Spleen (tissue), 7 donors: ENCODE results near the gene COL5A2.

Source experiments
- POLR2A ChIP-seq, 3 donors: fragments of 450-650 bp; IDR thresholded peaks; one replicate each; pipeline ENCODE4 v1.5.1; 2017; ENCODE audit warnings: antibody characterized with exemption in 3 of 3, mild to moderate bottlenecking in 1 of 3
- POLR2AphosphoS5 ChIP-seq, 3 donors: sonication (generic); formaldehyde crosslinking; IDR thresholded peaks; one replicate each; pipeline ENCODE4 v1.5.1; 2017; ENCODE audit warnings: antibody characterized with exemption in 3 of 3
- TF ChIP-seq, protein P1 (sequence below), 11 experiments: fragments of 200-600 bp in 7 of 11; fragments of 450-650 bp in 4 of 11; sonication (generic) in 4 of 11; IDR thresholded peaks in 8 of 11; conservative IDR thresholded peaks in 3 of 11; 1 replicate in 7 of 11; 2 replicates in 4 of 11; pipeline versions ENCODE4 v1.4.0 to v1.8.0; 2016 to 2021; ENCODE audit warnings: antibody characterized with exemption in 11 of 11, inconsistent platforms in 4 of 11, mild to moderate bottlenecking in 1 of 11
- donor health status: DM: no; HTN: no; CAD: no; lungs with moderate emphysema.
- donor health status: DM: no; HTN: no; CAD: no.
- donor health status: DM: no; HTN: no; CAD: no.

DNA sequence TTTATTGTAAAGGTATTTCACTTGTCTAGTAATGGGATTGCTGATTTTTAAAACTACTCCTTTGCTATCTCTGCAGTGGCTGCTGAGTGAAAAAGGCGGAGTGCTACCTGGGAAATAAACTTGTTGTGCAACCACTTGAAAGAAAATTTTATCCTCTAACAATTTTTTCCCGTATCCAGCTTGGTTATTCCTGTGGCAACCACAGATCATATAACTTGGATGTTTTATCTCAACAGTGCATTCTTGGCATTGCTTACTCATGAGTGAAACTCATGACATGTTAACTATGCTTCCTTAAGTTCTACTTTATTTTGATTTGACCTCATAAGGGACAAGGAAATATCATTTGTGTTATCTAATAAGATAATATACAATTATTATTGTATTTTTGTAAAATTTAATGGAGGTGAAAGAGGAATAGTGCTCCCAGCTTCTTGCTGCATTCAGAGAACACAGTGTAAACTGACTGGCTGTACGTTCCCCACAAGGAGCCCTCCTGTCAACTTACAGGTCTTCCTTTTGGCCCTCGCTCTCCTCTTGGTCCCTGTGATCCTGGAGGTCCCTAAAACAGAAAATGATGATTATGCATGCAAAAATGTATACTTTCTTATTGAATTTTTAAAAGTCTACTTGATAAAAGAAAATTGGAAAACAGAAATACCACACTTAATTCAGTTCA lies 82.7 kb downstream of the COL5A2 start:
- TF ChIP-seq, protein P1, sequence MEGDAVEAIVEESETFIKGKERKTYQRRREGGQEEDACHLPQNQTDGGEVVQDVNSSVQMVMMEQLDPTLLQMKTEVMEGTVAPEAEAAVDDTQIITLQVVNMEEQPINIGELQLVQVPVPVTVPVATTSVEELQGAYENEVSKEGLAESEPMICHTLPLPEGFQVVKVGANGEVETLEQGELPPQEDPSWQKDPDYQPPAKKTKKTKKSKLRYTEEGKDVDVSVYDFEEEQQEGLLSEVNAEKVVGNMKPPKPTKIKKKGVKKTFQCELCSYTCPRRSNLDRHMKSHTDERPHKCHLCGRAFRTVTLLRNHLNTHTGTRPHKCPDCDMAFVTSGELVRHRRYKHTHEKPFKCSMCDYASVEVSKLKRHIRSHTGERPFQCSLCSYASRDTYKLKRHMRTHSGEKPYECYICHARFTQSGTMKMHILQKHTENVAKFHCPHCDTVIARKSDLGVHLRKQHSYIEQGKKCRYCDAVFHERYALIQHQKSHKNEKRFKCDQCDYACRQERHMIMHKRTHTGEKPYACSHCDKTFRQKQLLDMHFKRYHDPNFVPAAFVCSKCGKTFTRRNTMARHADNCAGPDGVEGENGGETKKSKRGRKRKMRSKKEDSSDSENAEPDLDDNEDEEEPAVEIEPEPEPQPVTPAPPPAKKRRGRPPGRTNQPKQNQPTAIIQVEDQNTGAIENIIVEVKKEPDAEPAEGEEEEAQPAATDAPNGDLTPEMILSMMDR (IDR thresholded peaks at IDR 0.05 in 8 of 11, conservative IDR thresholded peaks at IDR 0.05 in 3 of 11), result no peak
- TF ChIP-seq POLR2A (IDR thresholded peaks at IDR 0.05), result no peak
- TF ChIP-seq POLR2AphosphoS5 (IDR thresholded peaks at IDR 0.05), result no peak
